NCI-H1417 treated with DMSO at 0.1 percent for 48 hours (cell line): Measurements from ENCODE around the gene NBAS.
"Not testable (repeated sequence)": the region's sequence is repeated elsewhere in the genome, so short reads cannot be mapped to it uniquely, and the experiment has no call there.

Experiments
- DNase-seq: peaks from one replicate; lab custom pipeline; 2025; lab: John Stamatoyannopoulos, UW

The NBAS gene

DNA sequence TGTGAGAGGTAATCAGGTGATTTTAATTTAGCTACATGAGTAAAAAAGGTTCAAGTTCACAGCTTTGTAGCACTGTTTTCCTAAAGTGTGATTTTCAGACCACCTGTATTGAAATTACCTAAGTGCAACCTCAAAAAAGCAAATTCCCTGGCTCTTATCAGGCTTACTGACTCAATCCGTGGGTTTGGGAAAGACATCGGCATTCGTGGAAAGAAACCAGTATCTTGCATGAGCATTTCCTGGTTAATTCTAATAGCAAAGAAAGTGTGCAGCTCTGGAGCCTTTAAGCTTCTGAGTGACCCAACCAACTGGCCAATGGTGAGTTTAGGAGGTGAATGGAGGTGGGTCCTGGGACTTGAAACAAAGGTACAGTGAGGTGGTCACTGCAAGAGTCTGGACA is 300.9 kb downstream of the NBAS start:
- DNase-seq, result no peak

DNA sequence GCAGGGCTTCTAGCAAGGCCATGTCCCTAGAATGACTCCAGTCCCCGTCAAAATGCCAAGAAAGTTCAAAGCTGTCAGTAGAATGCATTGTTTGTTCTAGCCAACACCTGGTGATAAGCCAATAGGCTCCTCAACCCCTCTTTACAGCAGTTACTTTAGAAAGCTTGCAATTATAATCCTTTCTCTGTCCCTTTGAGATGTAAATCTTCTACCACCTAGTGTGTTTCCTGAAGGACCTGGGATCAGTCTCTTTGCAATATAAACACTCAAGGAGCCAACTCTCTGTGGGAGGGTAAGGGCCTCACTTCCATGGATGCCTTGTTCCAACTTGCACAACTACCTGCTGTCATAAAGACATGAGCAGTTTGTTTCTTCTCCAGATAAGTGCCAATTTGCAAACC is 301.8 kb downstream of the NBAS start:
- DNase-seq, result peak; percentile 10

DNA sequence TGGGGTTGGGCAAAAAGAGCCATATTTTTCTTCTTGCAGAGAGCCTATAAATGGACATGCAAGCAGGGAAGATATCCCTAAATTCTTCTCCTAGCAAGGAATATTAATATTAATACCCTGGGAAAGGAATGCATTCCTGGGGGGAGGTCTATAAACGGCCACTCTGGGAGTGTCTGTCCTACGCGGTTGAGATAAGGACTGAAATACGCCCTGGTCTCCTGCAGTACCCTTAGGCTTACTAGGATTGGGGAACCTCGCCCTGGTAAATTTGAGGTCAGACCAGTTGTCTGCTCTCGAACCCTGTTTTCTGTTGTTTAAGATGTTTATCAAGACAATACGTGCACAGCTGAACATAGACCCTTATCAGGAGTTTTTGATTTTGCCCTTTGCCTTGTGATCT is 302.7 kb downstream of the NBAS start:
- not testable (repeated sequence) for DNase-seq

DNA sequence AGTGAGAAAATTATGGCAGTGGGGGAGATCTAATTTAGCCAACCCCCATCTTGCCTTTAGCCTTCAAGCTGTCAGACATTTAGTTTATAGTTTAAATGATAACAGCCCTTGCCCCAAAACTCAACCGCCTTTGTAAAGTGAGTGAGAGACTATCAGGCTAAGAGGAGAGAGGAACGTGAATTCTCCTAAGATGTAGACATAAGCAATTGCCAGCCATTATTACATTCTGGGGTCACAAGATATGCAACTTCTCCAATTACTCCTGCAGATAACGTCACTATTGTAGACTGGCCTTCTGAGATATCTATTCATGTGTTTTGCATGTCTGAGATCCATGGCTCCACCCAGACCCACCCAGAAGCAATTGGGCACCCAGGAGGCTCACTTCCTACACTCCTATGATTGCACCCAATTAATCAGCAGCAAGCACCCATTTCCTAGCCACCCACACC is 307.3 kb downstream of the NBAS start:
- no peak for DNase-seq

DNA sequence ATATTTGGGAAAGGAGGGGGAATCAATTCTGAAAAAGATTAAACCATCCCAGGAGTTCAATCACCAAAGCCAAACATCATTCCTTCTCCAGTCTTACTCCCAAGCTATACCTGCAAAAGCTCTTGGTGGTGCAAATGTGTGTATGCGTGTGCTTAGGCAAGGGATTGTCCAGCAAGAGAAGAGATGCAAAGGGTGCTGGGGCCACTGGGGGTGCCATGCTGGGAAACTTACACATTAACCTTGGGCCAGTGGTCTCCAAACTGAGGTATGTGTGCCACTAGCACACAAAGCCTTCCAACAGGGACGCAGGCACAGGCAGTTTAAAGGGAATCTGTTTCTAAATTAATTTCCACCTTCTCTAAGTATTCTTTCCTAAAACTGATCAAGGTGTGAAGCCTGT is 307.9 kb downstream of the NBAS start:
- no peak for DNase-seq

DNA sequence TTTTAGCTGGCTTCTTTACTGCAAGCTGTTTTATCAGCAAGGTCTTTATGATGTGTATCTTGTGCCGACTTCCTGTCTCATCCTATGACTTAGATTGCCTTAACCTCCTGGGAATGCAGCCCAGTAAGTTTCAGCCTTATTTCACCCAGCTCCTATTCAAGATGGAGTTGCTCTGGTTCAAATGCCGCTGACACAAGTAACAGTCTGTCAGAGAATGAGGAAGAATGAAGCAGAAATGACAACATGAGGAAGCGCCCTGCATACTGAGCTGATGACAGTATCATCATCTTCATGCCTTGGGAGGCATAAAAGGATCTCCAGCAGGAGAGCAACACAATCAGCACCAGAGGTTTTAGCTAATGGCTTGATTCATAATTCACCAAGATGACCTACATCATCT is 309.4 kb downstream of the NBAS start:
- DNase-seq, result no peak

DNA sequence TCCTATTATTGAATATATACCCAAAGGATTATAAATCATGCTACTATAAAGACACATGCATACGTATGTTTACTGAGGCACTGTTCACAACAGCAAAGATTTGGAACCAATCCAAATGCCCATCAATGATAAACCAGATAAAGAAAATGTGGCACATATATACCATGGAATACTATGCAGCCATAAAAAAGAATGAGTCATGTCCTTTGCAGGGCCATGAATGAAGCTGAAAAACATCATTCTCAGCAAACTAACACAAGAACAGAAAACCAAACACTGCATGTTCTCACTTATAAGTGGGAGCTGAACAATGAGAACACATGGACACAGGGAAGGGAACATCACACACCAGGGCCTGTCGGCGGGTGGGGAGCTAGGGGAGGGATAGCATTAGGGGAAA is 310.2 kb downstream of the NBAS start:
- DNase-seq, result not testable (repeated sequence)

DNA sequence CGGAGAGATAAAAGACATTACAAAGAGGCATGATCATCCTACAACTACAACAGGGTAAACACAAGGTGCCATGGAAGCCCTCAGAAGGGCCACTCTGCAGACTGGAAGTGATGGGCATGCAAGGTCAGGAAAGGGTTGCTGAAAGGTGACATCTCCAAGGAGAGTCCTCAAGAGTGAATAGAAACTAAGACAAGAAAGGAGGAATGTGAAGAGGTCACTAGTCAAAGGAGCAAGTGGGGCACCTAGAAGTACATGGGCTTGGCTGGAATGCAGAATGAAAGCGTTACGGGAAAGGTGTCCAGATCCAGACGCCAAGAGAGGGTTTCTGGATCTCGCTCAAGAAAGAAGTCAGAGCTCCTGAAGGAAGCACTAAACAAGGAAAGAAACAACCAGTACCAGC is 314.3 kb downstream of the NBAS start:
- DNase-seq, result no peak

DNA sequence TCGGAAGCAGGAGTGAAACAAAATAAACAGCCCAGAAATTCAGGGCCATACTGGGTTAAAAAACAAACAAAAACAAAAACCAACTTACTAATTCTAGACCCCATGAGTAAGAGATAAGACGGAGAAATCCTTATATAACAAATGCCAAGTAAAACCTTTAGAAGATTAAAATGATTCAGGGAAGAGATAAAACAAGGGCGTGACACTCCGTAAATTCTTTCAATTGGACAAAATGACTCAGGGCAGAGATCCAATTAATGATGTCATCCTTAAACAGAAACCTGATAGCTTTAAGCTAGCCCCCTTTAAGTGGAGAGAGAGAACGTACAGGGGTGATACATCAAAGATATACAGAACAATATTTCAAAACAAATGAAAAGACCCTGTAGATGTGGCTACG is 317.4 kb downstream of the NBAS start:
- no peak for DNase-seq

DNA sequence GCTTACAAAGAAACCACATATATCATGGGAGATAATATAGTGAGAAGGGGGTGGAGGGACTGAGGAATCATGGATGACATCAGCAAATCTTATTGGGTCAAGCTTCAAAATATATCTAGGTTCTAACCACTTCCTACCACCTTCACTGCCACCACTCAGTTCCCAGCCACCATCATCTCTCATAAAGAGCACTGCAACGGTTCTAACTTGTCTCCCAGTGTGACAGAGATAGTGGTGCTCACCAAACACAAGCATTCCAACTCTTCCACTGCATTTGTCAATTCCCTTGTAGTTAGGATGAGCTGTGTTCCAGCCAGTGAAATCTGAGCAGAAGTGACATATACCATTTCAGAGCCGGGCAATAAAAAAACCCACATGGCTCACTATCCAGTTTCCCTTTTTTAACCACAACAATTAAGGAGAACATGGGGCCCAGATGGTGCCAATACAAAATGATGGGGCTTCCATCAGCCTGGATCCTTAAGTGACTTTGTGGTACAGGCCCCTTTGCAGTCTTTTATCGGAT is 318.1 kb downstream of the NBAS start:
- no peak for DNase-seq

DNA sequence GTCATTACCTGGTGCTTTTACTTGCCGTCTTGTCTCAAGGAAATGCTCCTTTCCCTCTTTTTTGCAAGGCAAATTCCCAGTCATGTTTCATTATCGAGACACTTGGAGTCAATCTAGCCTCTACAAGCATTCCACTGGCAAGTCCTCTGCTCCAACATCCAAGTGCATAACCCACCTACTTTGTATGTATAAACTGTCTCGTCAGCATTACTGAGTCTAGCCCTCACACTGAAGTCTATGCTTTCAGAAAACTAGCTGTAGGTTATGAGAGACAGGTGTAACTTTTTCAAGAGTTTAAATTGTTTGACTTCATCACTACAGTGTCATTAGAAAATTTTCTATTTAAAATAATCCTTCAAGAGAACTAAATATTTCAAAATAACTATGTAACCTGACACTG is 319.2 kb downstream of the NBAS start:
- DNase-seq, result no peak

DNA sequence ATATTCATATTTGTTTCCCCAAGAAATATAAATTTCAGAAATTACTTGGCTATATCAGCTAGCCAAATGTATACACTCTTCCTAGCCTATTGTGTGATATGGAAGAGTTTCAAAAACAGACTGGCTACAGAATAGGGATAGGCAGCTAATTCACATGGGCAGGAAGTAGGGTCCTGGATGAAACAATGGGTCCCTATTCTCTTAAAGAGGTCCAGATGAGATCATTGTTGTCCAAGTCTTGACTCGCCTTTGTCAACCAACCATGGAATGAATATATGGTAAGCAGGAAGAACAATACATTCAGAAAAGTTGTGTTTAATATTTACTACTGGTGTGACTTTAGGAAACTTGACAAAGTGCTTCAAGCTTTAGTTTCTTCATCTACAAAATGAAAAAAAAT is 319.9 kb downstream of the NBAS start:
- DNase-seq, result no peak

DNA sequence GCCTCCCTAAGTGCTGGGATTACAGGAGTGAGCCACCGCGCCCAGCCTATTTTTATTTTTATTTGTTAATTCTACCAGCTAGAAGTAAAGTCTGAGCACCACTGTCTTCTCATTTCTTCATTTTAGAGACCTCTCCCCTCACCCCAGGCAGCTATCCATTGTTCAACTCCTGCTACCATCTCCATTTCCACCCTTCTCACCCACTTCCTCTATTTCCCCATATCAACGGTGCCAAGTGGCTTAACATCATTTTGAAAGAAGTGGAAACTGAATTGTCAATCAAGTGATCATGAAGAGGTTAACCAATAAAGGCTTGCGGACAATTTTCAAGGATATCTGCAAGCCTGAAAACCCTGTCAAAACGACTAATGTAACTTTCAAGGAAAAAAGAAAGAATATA is 323.1 kb downstream of the NBAS start:
- DNase-seq, result no peak

DNA sequence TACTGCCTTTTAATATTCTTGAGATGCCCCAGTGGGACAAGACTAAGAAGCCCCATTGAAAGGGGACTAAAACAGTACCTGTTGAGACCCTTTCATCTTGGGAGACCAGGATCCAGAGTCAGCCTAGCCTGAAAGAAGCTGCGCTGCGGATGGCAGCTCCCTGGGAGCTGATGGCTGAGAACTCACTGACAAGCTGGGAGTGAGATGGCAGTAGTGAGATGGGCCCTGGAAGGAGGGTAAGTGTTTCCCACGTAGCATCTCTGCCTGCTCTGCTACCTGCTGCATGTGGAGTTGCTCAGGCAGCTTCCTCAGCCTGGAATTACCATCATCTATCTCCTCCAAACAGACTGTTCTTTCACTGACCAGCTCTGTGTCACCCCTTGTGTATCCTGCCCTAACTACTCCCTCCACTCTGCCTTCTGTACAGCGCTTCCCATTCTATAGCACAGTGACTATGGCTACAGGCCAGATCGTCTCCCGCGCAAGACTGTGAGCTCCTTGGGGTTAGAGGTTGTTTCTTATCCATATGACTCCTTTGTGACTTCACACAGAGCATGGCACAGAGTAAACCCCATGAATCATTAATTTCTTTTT is 330.4 kb downstream of the NBAS start:
- DNase-seq, result no peak

DNA sequence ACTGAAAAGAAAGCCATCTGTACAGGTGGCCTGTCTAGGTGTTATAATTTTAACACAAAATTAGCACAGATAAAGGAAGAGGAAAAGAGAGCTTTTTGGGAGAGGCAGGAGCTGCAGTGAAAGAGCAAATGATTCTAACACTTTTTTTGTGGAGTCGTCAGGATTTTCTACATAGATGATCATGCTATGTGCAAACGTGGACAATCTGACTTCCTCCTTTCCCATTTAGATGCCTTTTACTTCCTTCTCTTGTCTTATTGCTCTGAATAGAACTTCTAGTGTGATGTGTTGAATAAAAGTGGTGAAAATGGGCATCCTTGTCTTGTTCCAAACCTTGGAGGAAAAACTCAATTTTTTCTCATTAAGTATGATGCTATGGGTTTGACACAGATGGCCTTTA is 334.5 kb downstream of the NBAS start:
- DNase-seq, result no peak

DNA sequence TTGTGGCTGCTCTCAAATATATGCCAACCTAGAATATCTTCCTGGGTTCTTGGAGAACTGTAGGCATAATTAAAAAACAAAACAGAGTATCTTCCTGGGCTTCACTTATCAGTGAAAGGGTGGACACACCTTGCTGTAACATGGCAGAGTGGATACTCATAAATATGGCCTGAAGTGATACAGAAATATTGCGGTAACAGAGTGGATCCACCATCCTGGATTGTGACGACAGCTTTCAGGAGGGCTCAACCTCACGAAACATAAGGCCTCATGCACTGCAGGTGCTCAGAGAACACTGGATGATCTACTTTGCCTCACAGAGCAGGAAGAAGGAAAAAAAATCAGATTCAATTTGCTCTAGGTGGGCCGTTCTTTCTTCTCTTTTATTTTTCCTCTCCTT is 336.0 kb downstream of the NBAS start:
- DNase-seq, result no peak

DNA sequence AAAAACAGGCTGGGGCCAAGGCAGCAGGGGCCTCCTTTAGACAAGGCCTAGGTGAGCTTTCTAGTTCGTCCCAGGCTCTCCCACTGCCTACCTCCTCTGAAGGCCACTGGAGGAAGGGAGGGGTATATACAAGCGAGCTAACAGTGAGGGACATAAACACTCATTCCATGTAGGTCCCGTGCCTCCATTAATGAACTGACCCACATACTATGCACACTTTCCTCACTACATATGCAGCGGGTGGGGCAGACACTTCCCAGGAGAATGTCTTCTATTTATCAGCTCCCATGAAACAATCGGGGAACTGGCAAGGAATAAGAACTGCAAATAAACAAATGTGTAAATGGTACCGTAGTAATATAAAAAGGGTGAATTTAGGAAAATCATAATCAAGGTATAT is 336.5 kb downstream of the NBAS start:
- no peak for DNase-seq

DNA sequence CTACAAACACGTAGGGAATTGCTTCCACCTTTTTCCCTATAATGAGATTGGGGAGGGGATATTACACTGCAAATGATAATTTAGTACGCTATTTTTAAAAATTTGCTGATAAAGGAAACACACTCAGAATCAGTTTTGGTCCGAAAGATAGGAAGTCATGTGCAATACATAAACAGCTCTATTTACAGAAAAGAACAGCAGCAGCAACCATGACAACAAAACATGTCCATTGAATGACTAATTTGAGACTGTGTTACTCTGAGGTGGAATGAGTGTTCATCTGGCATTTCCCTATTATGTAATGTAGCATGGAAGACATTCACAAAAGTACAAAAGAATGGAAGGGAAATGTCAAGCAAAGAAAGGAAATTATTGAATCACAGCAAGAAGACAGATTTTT is 337.2 kb downstream of the NBAS start:
- no peak for DNase-seq

DNA sequence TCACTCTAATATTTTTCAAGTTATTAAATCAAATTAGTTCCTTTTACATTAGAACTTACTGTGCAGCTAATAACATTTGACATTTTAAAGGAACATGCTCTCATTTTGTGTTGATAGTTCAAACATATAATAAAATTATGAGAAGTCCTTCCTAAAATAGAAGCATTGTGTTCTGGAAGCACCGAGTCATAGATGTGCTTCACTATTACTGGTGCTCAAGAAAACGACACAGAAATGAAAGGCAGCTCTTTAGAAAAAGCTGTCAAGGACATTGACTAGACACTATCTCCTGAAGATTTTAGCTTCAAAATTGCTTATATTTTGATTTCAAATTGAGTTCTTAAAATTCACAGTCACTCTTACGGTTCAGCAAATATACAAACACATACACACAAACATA is 338.3 kb downstream of the NBAS start:
- no peak for DNase-seq

DNA sequence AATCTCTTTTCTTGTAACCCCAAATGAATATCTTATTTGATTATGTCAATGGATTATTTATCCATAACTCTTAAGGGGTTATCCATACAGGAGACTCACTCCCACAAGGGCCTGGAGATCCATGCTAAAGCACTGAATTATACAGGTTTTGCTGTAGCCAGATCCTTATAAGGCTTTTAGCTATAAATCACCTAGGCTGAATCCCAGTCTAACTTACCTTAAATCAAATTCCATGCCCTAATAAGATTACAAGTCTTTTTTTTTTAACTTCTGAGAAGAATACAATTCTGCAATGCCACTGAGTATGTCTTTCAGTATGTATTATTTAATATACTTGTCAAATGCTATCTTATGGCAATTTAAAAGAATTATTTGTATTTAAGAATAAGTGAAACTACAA is 340.5 kb downstream of the NBAS start:
- no peak for DNase-seq

DNA sequence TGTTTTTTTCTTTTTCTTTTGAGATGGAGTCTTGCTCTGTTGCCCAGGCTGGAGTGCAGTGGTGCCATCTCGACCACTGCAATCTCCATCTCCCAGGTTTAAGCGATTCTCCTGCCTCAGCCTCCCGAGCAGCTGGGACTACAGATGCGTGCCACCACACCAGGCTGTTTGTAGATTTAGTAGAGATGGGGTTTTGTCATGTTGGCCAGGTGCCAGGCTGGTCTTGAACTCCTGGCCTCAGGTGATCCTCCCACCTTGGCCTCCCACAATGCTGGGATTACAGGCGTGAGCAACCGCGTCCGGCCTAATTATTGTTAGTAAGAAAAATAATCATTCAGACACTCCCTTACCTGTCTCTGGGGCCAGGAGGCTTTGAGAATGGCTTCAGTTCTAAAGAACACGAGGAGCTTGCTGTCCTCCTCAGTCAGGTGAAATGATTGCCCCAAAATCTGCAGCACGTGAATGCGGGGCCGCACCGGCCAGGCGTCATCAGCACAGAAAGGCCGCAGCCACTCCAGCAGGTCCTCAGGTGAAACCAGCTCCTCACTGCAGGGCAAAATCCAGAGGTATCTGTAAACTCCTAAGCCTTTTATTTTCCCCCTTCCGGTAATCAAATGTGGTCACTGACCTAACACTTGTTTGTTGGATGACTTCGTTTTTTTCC is 342.6 kb downstream of the NBAS start:
- DNase-seq, result no peak

DNA sequence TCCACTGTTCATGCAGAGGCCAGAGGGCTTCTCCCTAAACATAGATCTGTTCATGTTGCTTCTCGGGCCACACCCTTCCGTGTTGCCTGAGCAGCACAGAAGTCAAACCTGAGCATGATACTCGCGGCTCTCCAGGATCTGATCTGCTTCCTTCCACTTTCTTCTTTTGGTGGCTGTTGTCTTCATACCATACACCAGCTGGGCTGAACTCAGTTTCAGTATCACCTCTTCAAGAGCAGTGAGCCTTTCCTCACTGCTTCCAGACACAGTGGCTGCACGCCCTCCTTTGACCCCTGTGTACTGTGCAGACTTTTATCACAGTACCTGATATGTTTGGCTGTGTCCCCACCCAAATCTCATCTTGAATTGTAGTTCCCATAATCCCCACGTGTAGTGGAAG is 348.9 kb downstream of the NBAS start:
- no peak for DNase-seq

DNA sequence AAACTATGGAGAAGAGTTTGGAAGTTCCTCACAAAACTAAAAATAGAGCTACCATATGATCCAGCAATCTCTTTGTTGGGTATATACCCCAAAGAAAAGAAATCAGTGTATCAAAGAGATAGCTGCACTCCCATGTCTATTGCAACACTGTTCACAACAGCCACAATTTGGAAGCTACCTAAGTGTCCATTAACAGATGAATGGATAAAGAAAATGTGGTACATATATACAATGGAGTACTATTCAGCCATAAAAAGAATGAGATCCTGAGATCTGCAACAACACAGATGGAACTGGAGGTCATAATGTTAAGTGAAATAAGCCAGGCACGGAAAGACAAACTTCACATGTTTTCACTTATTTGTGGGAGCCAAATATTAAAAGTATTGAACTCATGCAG is 350.6 kb downstream of the NBAS start:
- not testable (repeated sequence) for DNase-seq

DNA sequence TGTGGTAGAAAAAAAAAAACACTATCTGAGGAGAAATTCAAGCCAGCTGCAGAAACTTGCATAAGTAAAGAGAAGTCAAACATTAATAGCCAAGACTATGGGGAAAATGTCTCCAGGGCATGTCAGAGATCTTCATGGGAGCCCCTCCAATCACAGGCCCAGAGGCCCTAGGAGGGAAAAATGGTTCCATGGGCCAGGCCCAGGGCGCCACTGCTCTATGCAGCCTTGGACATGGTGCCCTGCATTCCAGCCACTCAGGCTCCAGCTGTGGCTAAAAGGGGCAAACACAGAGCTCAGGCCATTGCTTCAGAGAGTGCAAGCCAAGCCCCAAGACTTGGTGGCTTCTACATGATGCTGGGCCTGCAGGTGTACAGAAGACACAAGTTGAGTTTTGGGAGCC is 354.7 kb downstream of the NBAS start:
- DNase-seq, result no peak
